Measurements from ENCODE around the gene ARHGAP28.
"Not testable (repeated sequence)": the region's sequence is repeated elsewhere in the genome, so short reads cannot be mapped to it uniquely, and the experiment has no call there.

Gene ARHGAP28

DNA sequence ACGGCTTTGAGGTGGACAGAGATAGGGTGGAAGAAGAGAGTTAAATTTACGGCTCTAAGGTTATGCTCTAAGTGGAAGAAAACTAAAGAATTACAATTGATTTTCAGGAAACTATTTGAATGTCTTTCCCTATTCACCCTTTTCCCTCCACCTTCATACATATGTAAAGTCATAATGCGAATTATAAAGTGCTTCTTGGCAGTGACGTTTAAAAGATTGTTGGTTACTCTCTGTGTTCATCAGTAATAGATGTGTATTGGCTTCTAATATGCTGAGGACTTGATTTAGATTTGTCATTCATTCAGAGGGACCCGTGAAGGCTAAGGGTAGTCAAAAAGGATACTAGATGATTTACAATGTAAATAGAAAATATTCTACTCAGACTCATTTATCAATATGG lies 63.9 kb downstream of the ARHGAP28 start:
- no peaks in the 10 kb centered on the region for H3K27me3 ChIP-seq (ENCODE audit: control insufficient read depth, insufficient read depth, low read length)
- H3K36me3 ChIP-seq (ENCODE audit: control insufficient read depth, insufficient read depth, low read length), result no peaks in the 10 kb centered on the region
- peaks cover 14% of the 10 kb centered on the region for H3K4me1 ChIP-seq (ENCODE audit: control insufficient read depth, insufficient read depth, low read length)
- H3K4me3 ChIP-seq (ENCODE audit: low read depth, low read length), result no peak overlapping the region
- no peak overlapping the region for H3K9ac ChIP-seq (ENCODE audit: low read depth, low read length)
- 0 out of 2 replicates have a peak, but pooled peaks cover 2% of the 10 kb centered on the region for H3K9me3 ChIP-seq (ENCODE audit: control insufficient read depth, insufficient read depth, low read length)
- H3K27ac ChIP-seq (ENCODE audit: low read depth, low read length), result no peak overlapping the region

DNA sequence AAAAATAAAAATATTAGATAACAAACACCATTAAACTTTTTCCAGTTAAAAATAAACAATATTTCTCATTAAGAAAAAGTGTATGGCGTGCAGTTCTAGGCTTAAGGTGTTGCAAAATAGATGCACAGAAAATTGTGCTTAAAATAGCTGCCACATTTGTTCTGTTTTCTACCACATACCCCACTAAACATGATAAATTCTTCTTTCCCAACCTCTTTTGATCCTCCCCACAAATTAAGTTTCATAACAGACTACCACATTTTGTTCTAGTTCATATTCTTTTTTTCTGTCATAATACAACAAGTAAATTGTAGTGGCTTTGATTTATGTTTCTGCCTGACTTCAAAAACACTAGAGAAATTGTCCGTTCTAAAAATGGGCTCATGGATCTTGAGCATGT lies 64.5 kb downstream of the ARHGAP28 start:
- Histone ChIP-seq H3K9me3 (ENCODE audit: control insufficient read depth, insufficient read depth, low read length) (no peaks in the 10 kb centered on the region), H3K4me3 (ENCODE audit: low read depth, low read length) (no peak overlapping the region), H3K9ac (ENCODE audit: low read depth, low read length) (no peak overlapping the region), H3K36me3 (ENCODE audit: control insufficient read depth, insufficient read depth, low read length) (no peaks in the 10 kb centered on the region), H3K27me3 (ENCODE audit: control insufficient read depth, insufficient read depth, low read length) (no peaks in the 10 kb centered on the region), H3K4me1 (ENCODE audit: control insufficient read depth, insufficient read depth, low read length) (peaks cover 14% of the 10 kb centered on the region), H3K27ac (ENCODE audit: low read depth, low read length) (no peak overlapping the region)

DNA sequence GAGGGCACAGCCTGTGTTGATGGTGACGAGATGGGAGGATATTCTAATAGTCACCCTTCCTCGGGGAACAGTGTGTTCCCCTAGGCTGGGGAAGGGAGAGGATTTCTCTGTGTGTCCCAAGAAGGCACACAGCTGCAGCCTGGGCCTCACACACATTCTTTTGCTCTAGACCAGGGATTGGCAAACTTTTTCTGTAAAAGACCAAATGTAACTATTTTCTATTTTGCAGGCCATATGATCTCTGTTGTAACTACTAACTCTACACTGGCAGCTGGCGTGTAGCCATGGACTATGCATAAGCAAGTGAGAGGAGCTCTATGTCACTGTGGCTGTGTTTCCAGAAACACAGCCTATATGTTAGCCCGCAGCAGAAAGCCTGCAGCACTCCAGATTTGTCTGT lies 65.8 kb downstream of the ARHGAP28 start:
- no peaks in the 10 kb centered on the region for H3K36me3 ChIP-seq (ENCODE audit: control insufficient read depth, insufficient read depth, low read length)

DNA sequence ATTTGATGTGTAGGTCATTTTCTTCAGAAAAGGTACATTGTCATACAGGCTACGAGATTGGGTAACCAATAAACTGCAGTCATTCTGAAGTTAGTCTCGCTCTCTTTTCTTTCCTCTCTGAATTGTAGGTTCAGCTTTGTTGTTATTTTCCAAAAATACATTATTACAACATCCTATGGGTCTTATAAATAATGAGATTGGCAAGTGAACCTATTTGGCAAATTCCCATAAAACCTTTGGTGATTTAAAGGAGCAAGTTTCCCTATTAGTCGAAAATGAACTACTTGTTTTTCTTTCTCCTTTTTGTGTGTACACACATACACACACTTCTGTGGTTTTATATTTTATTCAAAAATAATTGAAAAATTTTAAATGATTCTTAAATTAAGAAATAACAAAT lies 67.0 kb downstream of the ARHGAP28 start:
- no peaks in the 10 kb centered on the region for H3K9me3 ChIP-seq (ENCODE audit: control insufficient read depth, insufficient read depth, low read length)
- peaks cover 14% of the 10 kb centered on the region for H3K4me1 ChIP-seq (ENCODE audit: control insufficient read depth, insufficient read depth, low read length)
- no peak overlapping the region for H3K4me3 ChIP-seq (ENCODE audit: low read depth, low read length)
- no peaks in the 10 kb centered on the region for H3K27me3 ChIP-seq (ENCODE audit: control insufficient read depth, insufficient read depth, low read length)
- no peak overlapping the region for H3K9ac ChIP-seq (ENCODE audit: low read depth, low read length)
- no peak overlapping the region for H3K27ac ChIP-seq (ENCODE audit: low read depth, low read length)
- no peaks in the 10 kb centered on the region for H3K36me3 ChIP-seq (ENCODE audit: control insufficient read depth, insufficient read depth, low read length)

More for the DNA sequence above, 65.8 kb downstream of the ARHGAP28 start:
- Histone ChIP-seq H3K9me3 (ENCODE audit: control insufficient read depth, insufficient read depth, low read length) (no peaks in the 10 kb centered on the region), H3K4me3 (ENCODE audit: low read depth, low read length) (no peak overlapping the region), H3K27ac (ENCODE audit: low read depth, low read length) (no peak overlapping the region), H3K4me1 (ENCODE audit: control insufficient read depth, insufficient read depth, low read length) (peaks cover 14% of the 10 kb centered on the region), H3K9ac (ENCODE audit: low read depth, low read length) (no peak overlapping the region), H3K27me3 (ENCODE audit: control insufficient read depth, insufficient read depth, low read length) (no peaks in the 10 kb centered on the region)

DNA sequence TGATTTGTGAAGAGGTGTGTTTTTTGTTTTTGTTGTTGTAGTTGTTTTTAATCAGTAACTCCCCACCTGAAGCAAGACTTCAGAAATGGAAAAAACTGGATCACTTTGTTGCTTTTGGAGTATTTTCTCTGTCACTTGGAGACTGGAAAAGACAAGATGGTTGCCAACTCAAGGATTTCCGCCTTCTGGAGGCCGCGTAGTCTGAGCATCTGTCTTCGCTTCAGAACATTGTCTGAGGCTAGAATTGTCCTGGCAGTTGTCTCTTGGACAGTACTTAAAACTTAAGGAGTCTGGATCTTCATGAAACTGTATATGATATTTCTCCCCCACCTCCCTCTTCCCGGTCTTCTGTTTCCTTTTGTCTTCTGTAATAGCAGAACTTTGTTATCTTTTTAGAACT lies 67.7 kb downstream of the ARHGAP28 start:
- H3K9ac ChIP-seq (ENCODE audit: low read depth, low read length), result no peak overlapping the region
- H3K27ac ChIP-seq (ENCODE audit: low read depth, low read length), result no peak overlapping the region
- no peaks in the 10 kb centered on the region for H3K36me3 ChIP-seq (ENCODE audit: control insufficient read depth, insufficient read depth, low read length)
- 0 out of 2 replicates have a peak, but pooled peaks cover 3% of the 10 kb centered on the region for H3K9me3 ChIP-seq (ENCODE audit: control insufficient read depth, insufficient read depth, low read length)
- H3K4me3 ChIP-seq (ENCODE audit: low read depth, low read length), result no peak overlapping the region
- H3K27me3 ChIP-seq (ENCODE audit: control insufficient read depth, insufficient read depth, low read length), result no peaks in the 10 kb centered on the region
- H3K4me1 ChIP-seq (ENCODE audit: control insufficient read depth, insufficient read depth, low read length), result peaks cover 14% of the 10 kb centered on the region

DNA sequence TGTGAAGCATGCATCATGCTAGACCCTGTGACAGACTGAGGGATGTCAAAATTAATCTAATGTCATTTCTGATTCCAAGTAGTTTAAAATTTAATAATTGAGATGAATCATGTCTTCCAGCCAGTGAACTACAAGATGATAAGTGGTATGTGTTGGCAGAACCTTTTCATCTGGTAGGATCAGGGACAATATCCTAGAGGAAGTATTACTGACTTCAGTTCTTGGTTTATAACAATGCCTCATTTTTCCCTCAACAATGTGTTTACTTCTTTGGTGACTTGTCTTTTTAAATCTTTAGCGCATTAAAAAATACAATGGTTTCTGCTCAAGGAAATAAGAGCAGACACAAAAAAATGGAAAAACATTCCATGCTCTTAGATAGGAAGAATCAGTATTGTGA lies 69.4 kb downstream of the ARHGAP28 start:
- Histone ChIP-seq H3K9me3 (ENCODE audit: control insufficient read depth, insufficient read depth, low read length) (peaks cover 3% of the 10 kb centered on the region; the same call in 1 of the 2 replicates), H3K4me1 (ENCODE audit: control insufficient read depth, insufficient read depth, low read length) (no peaks in the 10 kb centered on the region), H3K36me3 (ENCODE audit: control insufficient read depth, insufficient read depth, low read length) (no peaks in the 10 kb centered on the region), H3K9ac (ENCODE audit: low read depth, low read length) (no peak overlapping the region), H3K27ac (ENCODE audit: low read depth, low read length) (no peak overlapping the region), H3K4me3 (ENCODE audit: low read depth, low read length) (no peak overlapping the region), H3K27me3 (ENCODE audit: control insufficient read depth, insufficient read depth, low read length) (no peaks in the 10 kb centered on the region)

DNA sequence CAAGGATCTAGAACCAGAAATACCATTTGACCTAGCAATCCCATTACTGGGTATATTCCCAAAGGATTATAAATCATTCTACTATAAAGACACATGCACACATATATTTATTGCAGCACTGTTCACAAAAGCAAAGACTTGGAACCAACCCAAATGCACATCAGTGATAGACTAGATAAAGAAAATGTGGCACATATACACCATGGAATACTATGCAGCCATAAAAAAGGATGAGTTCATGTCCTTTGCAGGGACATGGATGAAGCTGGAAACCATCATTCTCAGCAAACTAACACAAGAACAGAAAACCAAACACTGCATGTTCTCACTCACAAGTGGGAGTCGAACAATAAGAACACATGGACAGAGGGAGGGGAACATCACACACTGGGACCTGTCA lies 70.8 kb downstream of the ARHGAP28 start:
- H3K4me1 ChIP-seq (ENCODE audit: control insufficient read depth, insufficient read depth, low read length); H3K9me3 ChIP-seq (ENCODE audit: control insufficient read depth, insufficient read depth, low read length); H3K27me3 ChIP-seq (ENCODE audit: control insufficient read depth, insufficient read depth, low read length); H3K4me3 ChIP-seq (ENCODE audit: low read depth, low read length); H3K9ac ChIP-seq (ENCODE audit: low read depth, low read length); H3K36me3 ChIP-seq (ENCODE audit: control insufficient read depth, insufficient read depth, low read length); H3K27ac ChIP-seq (ENCODE audit: low read depth, low read length): not testable (repeated sequence)

DNA sequence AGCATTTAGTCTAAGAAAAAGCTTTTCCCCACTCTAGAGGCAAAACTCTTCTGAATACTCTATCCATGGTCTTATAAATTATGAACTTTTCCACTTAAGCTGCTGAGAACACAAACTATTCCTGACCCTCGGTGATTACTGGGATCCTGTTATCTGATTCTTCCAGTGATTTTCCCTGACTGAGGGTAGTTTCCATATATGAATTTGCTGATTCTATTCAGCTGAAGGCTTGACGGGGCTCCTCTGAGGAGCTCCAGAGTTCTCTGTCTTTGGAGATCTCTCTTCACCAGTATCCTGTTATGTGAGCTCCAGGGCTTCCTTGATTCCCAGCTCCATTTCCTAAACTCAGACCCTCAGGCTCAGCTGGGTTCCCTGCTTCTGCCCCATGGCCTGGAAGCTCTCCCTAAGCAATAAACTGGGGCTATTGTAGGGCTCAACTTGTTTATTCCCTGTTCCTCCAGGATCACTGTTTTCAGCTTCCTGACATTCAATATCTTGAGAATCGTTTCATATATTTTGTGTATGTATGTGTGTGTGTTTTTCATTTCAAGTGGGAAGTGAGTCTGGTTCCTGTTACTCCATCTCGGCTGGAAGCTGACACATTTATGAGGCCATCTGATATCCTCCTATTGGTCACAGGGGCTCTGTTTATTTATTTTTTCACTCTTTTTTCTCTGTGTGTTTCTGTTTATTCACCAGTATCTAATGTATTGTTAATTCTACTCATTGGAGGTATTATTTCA lies 78.2 kb downstream of the ARHGAP28 start:
- H3K4me1 ChIP-seq (ENCODE audit: control insufficient read depth, insufficient read depth, low read length), result peaks cover 12% of the 10 kb centered on the region
- H3K9ac ChIP-seq (ENCODE audit: low read depth, low read length), result no peak overlapping the region
- no peak overlapping the region for H3K27ac ChIP-seq (ENCODE audit: low read depth, low read length)
- H3K9me3 ChIP-seq (ENCODE audit: control insufficient read depth, insufficient read depth, low read length), result no peaks in the 10 kb centered on the region; the same call in 1 of the 2 replicates
- H3K27me3 ChIP-seq (ENCODE audit: control insufficient read depth, insufficient read depth, low read length), result no peaks in the 10 kb centered on the region
- H3K36me3 ChIP-seq (ENCODE audit: control insufficient read depth, insufficient read depth, low read length), result no peaks in the 10 kb centered on the region
- H3K4me3 ChIP-seq (ENCODE audit: low read depth, low read length), result no peak overlapping the region

DNA sequence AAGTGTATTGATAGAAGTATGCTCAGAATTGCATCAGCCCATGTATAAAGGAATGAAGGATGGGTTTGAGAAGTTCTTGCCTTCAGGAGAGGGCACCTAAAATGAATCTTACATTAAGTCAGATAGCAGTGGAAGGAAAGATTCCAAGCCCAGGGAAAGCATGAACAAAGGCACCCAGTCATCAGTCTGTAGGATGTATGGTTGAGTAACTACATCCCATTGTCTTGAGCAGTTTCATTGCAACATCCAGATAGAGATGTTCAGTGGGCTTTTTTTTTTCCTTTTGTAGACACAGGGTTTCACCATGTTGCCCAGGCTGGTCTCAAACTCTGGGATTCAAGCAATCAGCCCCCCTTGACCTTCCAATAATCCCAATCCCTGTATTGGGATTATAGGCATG lies 80.7 kb downstream of the ARHGAP28 start:
- no peak overlapping the region for H3K4me3 ChIP-seq (ENCODE audit: low read depth, low read length)

DNA sequence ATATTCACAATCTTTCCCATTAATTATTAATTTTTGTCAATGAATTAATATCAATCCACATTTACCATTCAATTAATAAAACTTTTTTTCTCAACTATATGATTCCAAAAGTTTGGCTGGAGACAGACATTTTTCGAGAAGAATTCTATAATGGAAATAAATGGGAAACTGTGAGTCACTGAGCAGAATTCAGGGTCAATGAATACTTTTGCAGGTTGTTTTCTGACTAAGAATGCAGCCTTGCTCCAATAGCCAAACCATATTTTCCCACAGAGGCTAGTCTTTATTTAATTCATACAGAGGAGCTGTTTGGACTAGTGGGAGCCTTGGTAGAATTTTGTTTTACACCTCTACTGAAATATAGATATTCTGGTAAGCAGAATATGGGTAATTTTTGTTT lies 82.3 kb downstream of the ARHGAP28 start:
- H3K36me3 ChIP-seq (ENCODE audit: control insufficient read depth, insufficient read depth, low read length), result no peaks in the 10 kb centered on the region
- H3K4me3 ChIP-seq (ENCODE audit: low read depth, low read length), result no peak overlapping the region
- H3K27me3 ChIP-seq (ENCODE audit: control insufficient read depth, insufficient read depth, low read length), result no peaks in the 10 kb centered on the region
- H3K9me3 ChIP-seq (ENCODE audit: control insufficient read depth, insufficient read depth, low read length), result no peaks in the 10 kb centered on the region
- no peak overlapping the region for H3K27ac ChIP-seq (ENCODE audit: low read depth, low read length)
- no peak overlapping the region for H3K9ac ChIP-seq (ENCODE audit: low read depth, low read length)
- peaks cover 15% of the 10 kb centered on the region for H3K4me1 ChIP-seq (ENCODE audit: control insufficient read depth, insufficient read depth, low read length)

More for the DNA sequence above, 80.7 kb downstream of the ARHGAP28 start:
- Histone ChIP-seq H3K27me3 (ENCODE audit: control insufficient read depth, insufficient read depth, low read length) (no peaks in the 10 kb centered on the region), H3K9me3 (ENCODE audit: control insufficient read depth, insufficient read depth, low read length) (no peaks in the 10 kb centered on the region), H3K27ac (ENCODE audit: low read depth, low read length) (no peak overlapping the region), H3K9ac (ENCODE audit: low read depth, low read length) (no peak overlapping the region), H3K36me3 (ENCODE audit: control insufficient read depth, insufficient read depth, low read length) (no peaks in the 10 kb centered on the region), H3K4me1 (ENCODE audit: control insufficient read depth, insufficient read depth, low read length) (peaks cover 15% of the 10 kb centered on the region)

DNA sequence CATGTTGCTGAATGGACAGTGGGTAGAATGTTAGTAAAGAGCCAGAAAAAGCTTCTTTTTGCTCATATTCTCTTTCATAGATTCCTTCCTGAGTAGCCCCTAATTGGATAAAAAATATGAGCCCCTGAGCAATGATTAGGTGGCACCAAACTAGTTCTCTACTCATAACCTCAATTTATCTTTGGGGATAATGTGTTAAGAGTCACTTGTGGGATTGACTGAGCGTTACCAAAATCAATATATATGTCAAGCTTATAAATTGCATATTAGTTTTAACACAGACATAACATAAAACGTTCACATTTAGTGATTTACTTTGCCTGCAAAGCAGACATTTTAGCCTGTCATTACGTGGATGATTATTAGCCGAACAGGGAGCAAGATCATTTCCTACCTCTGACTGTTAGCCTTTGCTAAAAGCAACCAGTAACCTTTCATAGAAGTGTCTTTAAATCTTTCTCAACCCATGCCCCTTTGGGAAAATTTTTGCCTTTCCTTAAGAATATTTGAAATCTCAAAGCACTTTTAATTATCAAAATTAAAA lies 85.4 kb downstream of the ARHGAP28 start:
- Histone ChIP-seq H3K4me1 (ENCODE audit: control insufficient read depth, insufficient read depth, low read length) (peaks cover 12% of the 10 kb centered on the region), H3K36me3 (ENCODE audit: control insufficient read depth, insufficient read depth, low read length) (no peaks in the 10 kb centered on the region), H3K27ac (ENCODE audit: low read depth, low read length) (no peak overlapping the region)

More for the DNA sequence above, 85.4 kb downstream of the ARHGAP28 start:
- Histone ChIP-seq H3K27me3 (ENCODE audit: control insufficient read depth, insufficient read depth, low read length) (no peaks in the 10 kb centered on the region), H3K4me3 (ENCODE audit: low read depth, low read length) (no peak overlapping the region), H3K9me3 (ENCODE audit: control insufficient read depth, insufficient read depth, low read length) (no peaks in the 10 kb centered on the region), H3K9ac (ENCODE audit: low read depth, low read length) (no peak overlapping the region)

Data from HUES48 (cell line).